NCI-H1930 (cell line): ENCODE data around the gene LIMS2.

Experiments used
- DNase-seq, 2 experiments: peaks; one replicate each; lab custom pipeline; 2025; lab: John Stamatoyannopoulos, UW

LIMS2 gene

DNA sequence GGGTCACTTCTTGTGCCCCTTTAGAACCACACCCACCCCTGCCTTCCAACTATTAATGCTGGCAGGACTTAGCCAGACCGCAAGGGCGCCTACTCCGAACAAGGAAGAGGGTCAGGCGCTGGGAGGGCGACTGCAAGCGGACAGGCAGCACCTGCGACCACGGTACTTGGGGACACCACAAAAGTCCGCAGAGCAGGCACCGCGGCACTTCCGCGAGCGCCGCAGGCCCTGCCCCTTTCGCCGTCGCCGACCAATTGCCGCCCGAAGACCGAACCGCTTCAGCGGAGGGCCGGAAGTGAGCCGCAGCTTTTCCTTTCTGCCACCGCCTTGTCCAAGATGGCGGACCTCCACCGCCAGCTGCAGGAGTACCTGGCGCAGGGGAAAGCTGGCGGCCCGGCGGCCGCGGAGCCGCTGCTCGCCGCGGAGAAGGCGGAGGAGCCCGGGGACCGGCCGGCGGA is 25.9 kb upstream of the LIMS2 start, which contains the start of gene SFT2D3:
SFT2D3 (plus strand) TSS at position 305 of the 458 bp plus-strand sequence; CDS start at position 337, 32 bp downstream.
- peak; percentile 77 to 88 for DNase-seq

DNA sequence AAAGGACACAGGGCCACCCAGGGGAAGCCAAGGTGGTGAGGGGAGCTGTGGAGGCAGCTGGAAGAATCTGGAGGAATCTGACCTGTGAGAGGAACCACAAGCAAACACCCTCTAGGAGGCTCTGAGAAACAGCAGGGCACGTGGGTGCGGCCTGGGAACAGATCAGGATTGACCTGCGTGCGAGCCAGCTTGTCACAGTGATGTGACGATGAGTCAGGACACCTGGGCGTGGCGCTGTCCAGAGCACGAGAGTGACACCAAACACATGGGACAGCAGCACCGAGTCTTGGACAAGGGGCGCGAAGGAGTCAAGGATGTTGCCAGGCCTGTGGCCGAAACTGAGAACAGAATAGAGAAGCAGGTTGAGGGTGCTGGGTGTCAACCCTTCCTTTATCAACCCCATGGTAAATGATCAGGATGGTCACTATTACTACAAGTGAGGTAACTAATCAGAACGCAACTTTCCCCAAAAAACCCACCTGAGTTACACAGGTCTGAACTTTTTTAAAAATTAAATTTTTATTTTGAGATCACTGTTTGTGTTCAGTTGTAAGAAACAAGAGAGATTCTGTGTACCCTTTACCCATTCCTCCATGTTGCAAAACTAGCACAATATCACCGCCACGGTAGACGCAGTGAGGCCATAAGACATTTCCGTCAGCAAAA is 25.3 kb upstream of the LIMS2 start:
- DNase-seq = peak; percentile 14 to 23

DNA sequence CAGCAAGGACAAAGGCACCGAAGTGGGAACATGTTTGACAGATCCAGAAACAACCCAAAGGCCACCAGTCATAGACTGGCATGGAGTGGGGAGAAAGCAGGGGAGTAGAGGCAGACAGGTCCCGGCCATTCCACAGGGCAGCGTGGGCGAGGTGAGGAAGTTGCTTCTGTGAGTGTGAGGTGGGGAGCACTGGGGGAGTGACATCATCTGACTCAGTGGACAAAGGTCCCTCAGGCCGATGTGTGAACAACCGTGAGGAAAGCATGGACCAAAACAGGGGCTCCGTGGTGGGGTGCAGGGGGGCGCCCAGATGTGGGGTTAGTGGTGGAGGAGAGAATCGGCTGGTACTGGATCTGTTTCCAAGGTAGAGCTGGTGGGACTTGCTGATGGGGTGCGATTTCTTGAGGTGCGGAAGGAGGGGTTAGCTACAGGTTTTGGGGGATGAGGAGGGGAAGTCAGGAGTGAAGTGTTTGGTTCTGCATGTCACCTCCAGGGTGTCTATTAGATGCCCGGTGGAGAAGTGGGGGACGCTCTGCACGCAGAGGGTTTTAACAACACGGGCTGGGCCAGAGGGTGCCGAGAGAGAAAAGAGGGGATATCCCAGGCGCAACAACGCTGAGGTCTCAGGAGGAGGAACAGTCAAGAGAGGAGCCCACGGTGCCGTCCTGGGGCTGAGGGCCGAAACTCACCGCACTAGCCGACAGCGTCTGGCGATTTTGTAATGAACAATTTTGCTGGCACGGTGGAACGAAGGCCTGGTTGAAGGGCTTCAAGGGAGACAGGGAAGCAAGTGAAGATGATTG is 23.4 kb upstream of the LIMS2 start:
- DNase-seq = no peak

DNA sequence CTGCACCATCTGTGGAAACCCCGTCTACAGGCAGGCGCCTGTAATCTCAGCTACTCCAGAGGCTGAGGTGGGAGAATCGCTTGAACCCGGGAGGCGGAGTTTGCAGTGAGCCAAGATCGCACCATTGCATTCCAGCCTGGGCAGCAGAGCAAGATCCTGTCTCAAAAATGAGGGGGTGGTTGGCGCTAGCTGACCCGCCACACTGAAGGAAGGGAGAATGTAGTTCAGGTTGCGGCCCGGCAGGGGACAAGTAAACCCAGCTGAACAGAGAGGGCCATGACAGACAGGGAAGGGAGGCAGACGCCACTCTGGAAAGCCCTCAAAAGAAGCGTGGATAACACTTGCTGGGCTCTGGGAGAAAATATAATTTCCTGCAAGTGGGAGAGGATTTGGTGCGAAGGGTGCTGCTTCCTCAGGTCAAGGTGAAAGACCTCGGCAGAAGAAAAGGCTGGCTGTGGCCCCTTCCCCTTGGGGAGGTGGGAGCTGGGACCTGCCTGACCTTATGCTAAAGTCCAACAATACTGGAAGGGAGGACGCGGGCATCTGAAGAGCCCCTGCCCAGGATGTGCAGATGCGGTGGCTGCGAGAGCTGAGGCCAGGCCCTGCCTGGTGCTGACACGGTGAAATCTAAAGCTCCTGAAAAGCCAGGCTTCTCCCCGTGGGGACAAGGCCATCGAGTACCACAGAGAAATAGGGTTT is 22.3 kb upstream of the LIMS2 start:
- DNase-seq = no peak

DNA sequence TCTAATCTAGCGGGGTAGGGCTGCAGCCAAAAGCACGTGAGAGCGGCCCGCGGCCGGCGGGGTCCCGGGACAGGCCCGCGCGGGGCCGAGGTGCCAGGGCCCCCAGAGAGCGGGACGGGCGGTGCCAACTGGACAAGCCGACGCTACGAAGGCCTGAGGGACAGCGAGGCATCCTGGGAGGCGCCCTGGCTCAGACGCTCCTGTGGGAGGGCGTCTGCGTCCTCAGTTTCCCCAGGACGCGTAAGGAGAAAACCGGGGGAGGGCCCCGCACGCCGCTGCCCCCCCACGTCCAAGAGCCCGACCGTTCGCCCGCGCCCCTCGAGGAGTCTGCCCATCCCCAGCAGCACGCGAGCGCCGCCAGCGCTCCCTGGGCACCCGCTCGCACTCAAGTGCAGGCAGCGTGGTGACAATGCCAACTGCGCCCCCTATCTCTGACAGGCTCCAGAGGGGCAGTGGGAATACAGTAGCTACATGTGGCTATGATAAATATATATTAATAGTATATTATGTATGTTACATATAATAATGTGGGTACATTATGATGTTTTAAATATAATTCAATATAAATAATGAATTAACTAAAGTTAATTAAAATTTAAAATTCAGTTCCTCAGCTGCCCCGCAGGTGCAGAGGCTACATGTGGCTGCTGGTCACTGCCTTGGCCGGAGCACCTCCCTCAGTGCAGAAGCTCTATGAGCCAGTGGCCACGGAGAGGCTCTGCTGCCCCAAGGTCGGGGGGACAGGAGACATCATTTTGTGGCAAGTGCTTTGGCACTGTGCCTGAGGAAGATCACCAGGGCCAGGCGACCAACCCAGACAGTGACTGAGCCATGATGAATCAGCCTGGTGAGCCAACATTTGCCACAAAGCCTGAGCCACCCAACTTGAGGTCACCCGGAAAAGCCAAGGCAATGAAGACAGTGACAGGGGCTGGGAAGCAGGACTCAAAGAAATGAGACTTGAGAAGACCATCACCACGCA is 20.5 kb upstream of the LIMS2 start:
- DNase-seq = peak; percentile 57 to 65

DNA sequence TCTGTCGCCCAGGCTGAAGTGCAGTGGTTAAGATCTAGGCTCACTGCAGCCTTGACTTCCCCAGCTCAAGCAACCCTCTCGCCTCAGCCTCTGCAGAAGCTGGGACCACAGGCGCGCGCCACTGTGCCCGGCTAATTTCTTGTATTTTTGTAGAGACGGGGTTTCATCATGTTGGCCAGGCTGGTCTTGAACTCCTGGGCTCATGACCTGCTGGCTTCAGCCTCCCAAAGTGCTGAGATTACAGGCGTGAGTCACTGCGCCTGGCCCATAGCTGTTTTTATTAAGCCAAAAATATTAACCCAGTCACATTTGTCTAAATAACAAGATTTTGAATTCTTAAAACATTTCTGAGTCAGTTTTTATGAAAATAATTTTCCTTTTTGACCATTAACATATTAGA is 19.7 kb upstream of the LIMS2 start:
- no peak for DNase-seq

DNA sequence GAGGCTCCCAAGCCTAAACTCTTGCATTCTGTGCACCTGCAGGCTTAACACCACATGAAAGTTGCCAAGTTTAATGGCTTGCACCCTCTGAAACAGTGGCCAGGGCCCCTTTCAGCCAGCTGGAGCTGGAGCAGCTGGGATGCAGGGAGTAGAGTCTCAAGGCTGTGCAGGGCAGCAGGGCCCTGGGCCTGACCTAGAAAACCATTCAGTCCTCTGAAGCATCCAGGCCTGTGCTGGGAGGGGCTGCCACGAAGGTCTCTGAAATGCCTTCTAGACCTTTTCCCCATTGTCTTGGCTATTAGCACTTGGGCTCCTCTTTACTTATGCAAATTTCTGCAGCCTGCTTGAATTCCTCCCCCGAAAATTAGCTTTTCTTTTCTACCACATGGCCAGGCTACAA is 15.4 kb upstream of the LIMS2 start:
- no peak for DNase-seq

DNA sequence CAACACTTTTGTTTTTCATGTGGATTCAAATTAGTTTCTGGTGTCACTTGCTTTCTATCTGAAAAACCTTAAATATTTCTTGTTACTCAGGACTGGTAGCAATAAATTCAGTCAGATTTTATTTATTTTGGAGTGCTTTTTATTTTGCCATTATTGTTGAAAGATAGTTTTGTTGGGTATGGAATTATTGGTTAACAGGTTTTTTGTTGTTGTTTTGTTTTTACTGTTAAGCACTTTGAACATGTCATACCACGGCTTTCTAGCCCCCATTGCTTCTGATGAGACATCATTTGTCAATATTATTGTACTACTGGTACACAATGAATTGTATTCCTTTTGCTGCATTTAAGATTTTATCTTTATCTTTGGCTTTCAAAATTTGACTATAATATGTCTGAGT is 13.1 kb upstream of the LIMS2 start:
- DNase-seq = no peak

DNA sequence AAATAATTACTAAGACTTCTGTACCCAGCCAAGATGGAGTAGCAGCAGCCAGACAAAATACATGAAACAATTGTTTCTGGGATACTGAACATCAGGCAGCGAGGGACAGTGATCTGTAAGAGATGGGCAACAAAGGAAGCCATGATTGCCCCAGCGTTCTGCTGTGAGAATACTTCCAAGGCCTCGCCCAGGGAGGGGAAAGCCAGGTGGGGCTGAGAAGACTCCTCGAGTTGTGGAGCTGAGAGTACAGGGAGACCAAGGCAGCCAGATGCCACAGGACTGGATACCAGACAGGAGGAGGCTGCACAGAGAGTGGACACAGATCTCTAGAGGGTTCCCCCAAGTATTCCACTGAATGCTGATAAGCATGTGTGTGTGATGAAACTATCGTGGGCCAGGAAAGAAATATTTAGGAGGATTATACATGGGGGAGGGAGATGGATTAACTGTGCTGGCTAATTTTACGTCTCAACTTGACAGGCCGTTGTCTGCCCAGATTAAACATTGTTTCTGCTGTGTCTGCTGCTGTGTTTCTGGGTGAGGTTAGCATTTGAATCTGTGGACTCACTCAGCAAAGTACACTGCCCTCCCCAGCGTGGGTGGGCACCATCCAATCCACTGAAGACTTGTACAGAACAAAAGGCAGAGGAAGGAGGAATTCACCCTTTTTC is 10.2 kb upstream of the LIMS2 start:
- DNase-seq = no peak

DNA sequence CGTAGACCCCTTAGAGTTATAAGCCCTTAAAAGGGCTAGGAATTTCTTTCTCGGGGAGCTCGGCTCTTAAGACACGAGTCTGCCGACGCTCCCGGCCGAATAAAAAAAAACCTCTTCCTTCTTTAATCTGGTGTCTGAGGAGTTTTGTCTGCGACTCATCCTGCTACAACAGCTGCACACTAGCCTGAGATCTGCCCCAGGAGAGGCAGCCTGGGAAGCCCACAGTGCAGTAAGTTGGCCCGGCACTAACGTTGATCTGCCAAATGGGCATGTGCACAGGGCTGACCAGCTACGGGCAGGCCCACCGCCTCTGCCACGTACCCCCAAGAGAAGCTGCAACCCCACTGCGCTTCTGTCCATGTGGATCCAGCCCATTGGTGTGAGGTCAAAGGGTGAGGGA is 8.4 kb upstream of the LIMS2 start:
- DNase-seq = no peak

DNA sequence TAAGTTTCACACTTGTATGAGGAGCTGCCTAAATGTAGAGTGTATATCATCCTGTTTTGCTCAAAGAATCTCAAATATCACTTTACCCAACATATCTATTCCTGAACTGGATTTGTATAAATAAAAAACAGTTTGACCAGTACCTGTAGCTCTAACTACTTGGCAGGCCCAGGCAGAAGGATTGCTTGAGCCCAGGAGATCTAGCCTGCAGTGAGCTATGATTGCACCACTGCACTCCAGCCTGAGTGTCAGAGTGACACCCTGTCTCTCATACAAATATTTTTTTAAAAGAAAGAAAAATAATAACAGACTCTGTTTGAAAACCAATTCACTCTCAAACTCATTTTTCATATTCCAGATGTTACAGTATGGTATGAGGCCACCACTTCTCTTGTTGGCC is 7.7 kb upstream of the LIMS2 start:
- no peak for DNase-seq

DNA sequence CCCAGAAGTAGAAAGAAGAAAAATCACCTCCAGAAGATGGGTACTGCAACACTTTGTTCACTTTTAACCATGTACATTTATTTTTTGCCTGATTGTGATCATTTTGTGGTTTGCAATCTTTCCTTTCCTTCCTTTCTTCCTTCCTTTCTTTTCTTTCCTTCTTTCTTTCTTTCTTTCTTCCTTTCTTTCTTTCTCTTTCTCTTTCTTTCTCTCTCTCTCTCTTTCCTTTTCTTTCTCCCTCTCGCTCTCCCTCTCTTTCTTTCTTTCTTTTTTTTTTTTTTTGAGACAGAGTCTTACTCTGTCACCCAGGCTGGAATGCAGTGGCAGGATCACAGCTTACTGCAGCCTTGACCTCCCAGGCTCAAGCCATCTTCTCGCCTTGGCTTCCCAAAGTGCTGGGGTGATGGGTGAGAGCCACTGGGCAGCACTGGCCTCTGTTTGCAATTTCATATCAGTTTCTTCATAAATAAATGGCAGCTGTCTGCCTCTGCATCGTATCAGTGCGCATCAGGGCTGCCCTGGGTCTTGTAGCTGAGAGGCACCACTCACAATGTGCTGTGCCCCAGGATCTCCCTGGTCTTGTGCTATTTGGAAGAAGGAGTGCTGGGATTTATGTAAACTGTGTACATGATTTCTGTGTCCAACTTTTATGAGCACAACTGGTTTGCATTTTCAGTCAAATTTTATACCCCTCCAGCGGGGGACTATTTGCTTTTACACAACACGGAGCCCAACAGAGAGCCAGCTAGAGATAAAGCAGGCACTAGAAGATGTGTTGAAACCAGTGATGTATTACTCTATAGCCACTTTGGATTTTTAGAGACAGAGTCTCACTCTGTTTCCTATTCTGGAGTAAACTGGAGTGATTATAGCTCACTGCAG is 6.9 kb upstream of the LIMS2 start:
- DNase-seq = no peak

DNA sequence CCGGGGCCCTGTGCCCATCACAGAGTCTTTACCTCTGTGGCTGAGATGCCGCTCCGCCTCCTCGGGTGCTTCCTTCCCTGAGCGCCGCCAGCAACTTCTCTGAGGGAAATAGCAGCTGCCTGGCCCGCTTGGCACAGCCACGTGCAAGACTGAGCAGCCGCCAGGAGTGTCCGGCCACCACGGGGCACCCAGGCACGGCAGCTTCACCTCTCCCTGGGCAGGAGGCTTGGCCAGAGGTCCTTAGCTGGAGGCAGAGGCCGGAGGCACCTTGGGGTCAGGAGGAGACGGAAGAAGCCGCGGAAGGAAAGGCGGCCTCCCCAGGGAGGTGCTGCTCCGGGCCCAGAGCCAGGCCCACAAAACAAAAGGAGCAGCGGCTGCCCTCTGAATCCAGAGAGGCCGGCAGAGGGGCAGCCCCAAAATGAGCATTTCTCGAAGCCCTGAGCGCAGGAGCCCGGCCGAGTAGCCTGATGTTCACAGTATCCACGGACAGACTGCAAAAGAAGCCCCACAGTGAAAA is 6.0 kb upstream of the LIMS2 start:
- DNase-seq = no peak

DNA sequence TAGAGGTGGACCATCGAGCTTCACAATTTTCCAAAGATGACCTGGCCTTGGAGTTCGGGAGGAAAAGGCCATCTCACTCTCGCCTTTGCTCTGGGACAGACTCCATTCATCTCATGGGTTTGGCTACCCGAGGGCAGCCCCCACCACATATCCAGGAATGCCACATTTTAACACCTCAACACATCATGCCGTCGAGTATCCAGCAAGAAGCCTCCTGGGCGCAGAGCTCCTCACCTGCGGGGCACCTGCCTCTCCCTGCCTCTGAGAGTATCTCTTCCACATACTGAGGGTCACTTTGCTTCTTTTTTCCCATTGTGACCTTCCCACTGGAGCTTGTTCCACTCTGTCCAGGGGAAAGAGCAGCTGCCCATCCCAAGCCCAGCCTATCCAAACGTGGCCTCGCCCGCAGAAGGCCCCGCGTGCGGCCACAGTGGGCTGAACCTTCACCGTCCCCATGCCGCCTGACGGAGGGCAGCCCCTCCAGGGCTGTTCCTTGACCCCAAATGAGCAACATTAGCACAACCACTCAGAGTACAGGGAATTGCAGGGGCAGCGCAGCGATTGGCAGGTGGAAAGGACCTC is 5.5 kb upstream of the LIMS2 start:
- no peak for DNase-seq

DNA sequence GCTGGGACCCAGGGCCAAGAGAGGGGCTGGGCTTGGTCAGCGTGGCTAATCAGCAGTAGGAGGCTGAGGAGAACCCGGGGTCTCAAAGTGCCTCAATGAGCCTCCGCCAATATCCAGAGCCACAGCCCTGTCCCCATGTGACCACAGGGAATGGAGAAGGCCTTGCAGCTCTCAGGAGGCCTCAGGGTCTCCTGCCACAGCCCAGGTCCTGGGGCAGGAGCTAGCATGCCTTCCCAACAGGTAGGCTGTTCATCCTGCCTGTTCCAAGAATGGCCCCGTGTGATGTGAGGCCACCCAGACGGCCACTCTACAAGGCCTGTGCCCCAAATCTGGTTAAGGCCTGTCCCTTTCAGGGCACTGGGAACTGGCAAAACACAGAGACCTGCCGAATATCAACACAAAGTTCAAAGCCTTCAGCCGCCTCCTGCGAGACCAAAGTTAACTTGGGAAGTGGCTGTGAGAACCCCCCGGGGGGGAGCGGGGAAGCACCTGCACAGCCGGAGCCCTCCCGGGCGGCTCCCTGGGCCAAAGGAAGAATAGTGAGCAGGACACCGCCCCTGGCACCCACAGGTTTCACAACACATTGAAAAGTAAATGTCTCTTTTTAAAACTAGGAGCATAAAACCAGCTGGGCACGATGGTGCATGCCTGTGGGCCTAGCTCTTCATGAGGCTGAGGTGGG is 4.5 kb upstream of the LIMS2 start:
- no peak for DNase-seq

DNA sequence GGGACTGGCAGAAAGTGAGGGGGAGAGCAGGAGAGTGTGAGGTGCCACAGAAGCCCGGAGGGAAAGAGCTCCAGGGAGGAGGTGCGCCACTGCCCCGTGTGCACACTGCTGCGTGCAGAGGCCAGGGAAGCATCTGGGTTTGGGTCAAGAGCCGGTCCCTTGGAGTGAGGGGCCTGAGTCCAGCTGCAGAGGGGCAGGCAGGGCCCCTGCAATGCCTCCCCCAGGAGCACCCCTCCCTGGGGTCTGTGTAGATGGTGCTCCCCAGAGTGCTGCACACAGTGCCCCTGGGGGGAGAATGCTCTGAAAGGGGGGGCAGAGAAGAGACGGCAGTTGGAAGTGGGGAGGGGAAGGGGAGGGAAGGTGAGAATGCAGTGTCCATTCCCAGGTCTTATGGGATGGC is 3.7 kb upstream of the LIMS2 start:
- no peak for DNase-seq

DNA sequence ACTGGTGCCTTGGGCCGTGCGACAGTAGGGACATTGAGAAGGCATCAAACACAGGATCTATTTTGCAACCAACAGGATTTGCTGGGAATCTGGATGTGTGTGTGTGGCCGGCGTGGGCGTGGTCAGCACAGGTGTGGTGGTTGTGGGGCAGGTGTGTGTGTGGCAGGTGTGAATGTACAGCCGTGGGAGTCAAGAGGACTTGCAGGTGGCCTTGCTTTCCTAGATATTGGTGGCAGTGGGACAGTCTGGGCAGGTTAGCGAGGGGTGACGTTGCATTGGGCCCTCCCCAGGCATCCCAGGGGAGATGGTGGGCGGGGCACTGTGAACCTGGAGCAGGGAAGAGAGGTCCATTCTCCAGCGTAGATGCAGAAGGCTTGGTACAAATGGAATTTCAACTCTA is 3.2 kb upstream of the LIMS2 start:
- no peak for DNase-seq

DNA sequence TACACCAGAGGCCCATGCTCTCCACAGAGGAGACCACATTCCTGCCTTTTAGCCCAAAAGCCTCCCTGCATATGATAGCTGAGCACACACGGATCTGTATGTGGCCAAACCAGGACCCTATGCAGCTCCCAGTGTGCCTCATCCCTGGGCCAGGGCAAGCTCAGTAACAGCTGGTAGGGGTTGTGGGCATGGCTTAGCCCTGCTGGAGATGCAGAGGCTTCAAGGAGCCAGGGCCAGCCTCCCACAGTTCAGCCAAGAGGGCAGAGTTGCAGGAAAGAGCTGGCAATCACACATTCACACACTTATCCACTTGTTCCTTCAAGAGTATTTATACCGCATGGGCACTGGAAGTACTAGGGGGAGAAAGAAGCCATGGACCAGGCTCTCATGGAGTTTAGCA is 1.6 kb upstream of the LIMS2 start:
- DNase-seq = no peak
